Smooth muscle cell (in vitro differentiated cells): ENCODE results near the gene SLC1A1. TPM values are rescaled to one million over a fixed set of nuclear protein-coding genes. Genes with fewer than 3 reads are reported as not detected.

Experiments used
- DNase-seq: peaks from one replicate; lab custom pipeline; 2025; ENCODE audit not compliant: unreplicated experiment; lab: John Stamatoyannopoulos, UW
- H2AFZ ChIP-seq: fragments of 200-600 bp; sonication (generic); 2 replicates; pipeline ENCODE4 v1.6.0; 2016; ENCODE audit warnings: antibody characterized with exemption, low read depth, mild to moderate bottlenecking
- H3F3A ChIP-seq: fragments of 200-600 bp; sonication (generic); 2 replicates; pipeline ENCODE4 v1.6.0; 2017; ENCODE audit warnings: antibody characterized with exemption, low read depth
- H3K27ac ChIP-seq: fragments of 200-600 bp; sonication (generic); 2 replicates; pipeline ENCODE4 v1.5.1; 2016; ENCODE audit warnings: low read depth, mild to moderate bottlenecking
- H3K27me3 ChIP-seq: fragments of 200-600 bp; sonication (generic); 2 replicates; pipeline ENCODE4 v1.6.1; 2016; ENCODE audit warnings: low read depth, mild to moderate bottlenecking
- H3K36me3 ChIP-seq: fragments of 200-600 bp; sonication (generic); 2 replicates; pipeline ENCODE4 v1.5.1; 2016; ENCODE audit warnings: low read depth
- H3K4me1 ChIP-seq: fragments of 200-600 bp; sonication (generic); 2 replicates; pipeline ENCODE4 v1.5.1; 2016; ENCODE audit warnings: low read depth
- H3K4me2 ChIP-seq: fragments of 200-600 bp; sonication (generic); 2 replicates; pipeline ENCODE4 v1.6.0; 2016; ENCODE audit warnings: mild to moderate bottlenecking
- H3K4me3 ChIP-seq: fragments of 200-600 bp; sonication (generic); 2 replicates; pipeline ENCODE4 v1.5.1; 2016; ENCODE audit warnings: mild to moderate bottlenecking
- H3K79me2 ChIP-seq: fragments of 200-600 bp; sonication (generic); 2 replicates; pipeline ENCODE4 v1.6.0; 2016; ENCODE audit warnings: low read depth, mild to moderate bottlenecking
- H3K9ac ChIP-seq: fragments of 200-600 bp; sonication (generic); 2 replicates; pipeline ENCODE4 v1.6.0; 2016; ENCODE audit warnings: low read depth
- H3K9me3 ChIP-seq: fragments of 200-600 bp; sonication (generic); replicated peaks from 2 replicates; pipeline ENCODE4 v1.5.1; 2016; ENCODE audit warnings: low read depth
- H4K20me1 ChIP-seq: fragments of 200-600 bp; sonication (generic); 2 replicates; pipeline ENCODE4 v1.6.0; 2016; ENCODE audit warnings: low read depth
- CTCF ChIP-seq: fragments of 200-600 bp; sonication (generic); IDR thresholded peaks from 2 replicates; pipeline ENCODE4 v1.5.1; 2017; ENCODE audit warnings: borderline replicate concordance, mild to moderate bottlenecking, antibody characterized with exemption; ENCODE audit not compliant: insufficient read depth, poor library complexity, severe bottlenecking
- WGBS: methylation state at CpG from one replicate; pipeline ENCODE4 v1.1.7; 2016; ENCODE audit warnings: low lambda C conversion rate; 5-methylcytosine and 5-hydroxymethylcytosine counted together
- polyA plus RNA-seq: library from polyadenylated mRNA; unstranded; fragments of >200 nt; fragmentation: Nextera tagmentation; extraction: Ambion mirVana; gene quantifications from 2 replicates; pipeline ENCODE4 v1.2.1, GENCODE V29; 2016
- total RNA-seq: library from RNA; depleted of rRNA; stranded (reverse); fragments of >200 nt; gene quantifications from 2 replicates; pipeline ENCODE4 v1.2.3, GENCODE V29; 2014

SLC1A1 gene
- total and polyA plus RNA-seq, 2 experiments from 2014 or later, result 11.3 to 15.6 TPM

GRCh38 chr9:4559261-4560182 is 69.3 kb downstream of the SLC1A1 start:
- Histone ChIP-seq H2AFZ (no peak overlapping the region), H3K36me3 (no peaks in the 10 kb centered on the region), H3K9me3 (no peaks in the 10 kb centered on the region), H3K4me3 (no peak overlapping the region), H3K27me3 (no peaks in the 10 kb centered on the region), H3K9ac (no peak overlapping the region), H3K27ac (no peak overlapping the region), H3K4me1 (no peaks in the 10 kb centered on the region), H4K20me1 (no peaks in the 10 kb centered on the region), H3F3A (no peaks in the 10 kb centered on the region), H3K4me2 (no peak overlapping the region), H3K79me2 (no peaks in the 10 kb centered on the region)
- DNase-seq, result no peak
- TF ChIP-seq CTCF, result no peak
- WGBS, result 91% methylated on average over 8 of the region's 8 CpGs

- Histone ChIP-seq H3K79me2 (no peaks in the 10 kb centered on the region), H3F3A (no peaks in the 10 kb centered on the region), H3K9me3 (no peaks in the 10 kb centered on the region), H3K4me1 (no peaks in the 10 kb centered on the region), H2AFZ (no peak overlapping the region), H3K4me2 (no peak overlapping the region), H4K20me1 (no peaks in the 10 kb centered on the region), H3K9ac (no peak overlapping the region), H3K27me3 (no peaks in the 10 kb centered on the region), H3K36me3 (no peaks in the 10 kb centered on the region), H3K27ac (no peak overlapping the region), H3K4me3 (no peak overlapping the region)
- TF ChIP-seq CTCF, result no peak
- no peak for DNase-seq
- 83% methylated on average over 2 of the region's 2 CpGs for WGBS
These were observed 72.8 kb downstream of the SLC1A1 start for GRCh38 chr9:4563105-4563504.

- no peaks in the 10 kb centered on the region for H3K9me3 ChIP-seq
- no peaks in the 10 kb centered on the region for H3F3A ChIP-seq
- H3K79me2 ChIP-seq, result no peaks in the 10 kb centered on the region
- DNase-seq, result no peak
- H3K27ac ChIP-seq, result no peak overlapping the region
- no peak overlapping the region for H3K4me2 ChIP-seq
- H3K9ac ChIP-seq, result no peak overlapping the region
- no peaks in the 10 kb centered on the region for H3K27me3 ChIP-seq
- H2AFZ ChIP-seq, result no peak overlapping the region
- no peak overlapping the region for H3K4me3 ChIP-seq
- no peaks in the 10 kb centered on the region for H4K20me1 ChIP-seq
- 94% methylated on average over 2 of the region's 2 CpGs for WGBS
- H3K4me1 ChIP-seq, result no peaks in the 10 kb centered on the region
- H3K36me3 ChIP-seq, result no peaks in the 10 kb centered on the region
- TF ChIP-seq CTCF, result no peak
These were observed 76.5 kb downstream of the SLC1A1 start for GRCh38 chr9:4566806-4567205.

GRCh38 chr9:4567601-4568000 is 77.3 kb downstream of the SLC1A1 start:
- Histone ChIP-seq H3K27me3 (no peaks in the 10 kb centered on the region), H3K4me3 (no peak overlapping the region), H3F3A (no peaks in the 10 kb centered on the region), H3K4me1 (no peaks in the 10 kb centered on the region), H3K4me2 (no peak overlapping the region), H3K9ac (no peak overlapping the region), H3K36me3 (no peaks in the 10 kb centered on the region), H3K27ac (no peak overlapping the region), H3K9me3 (no peaks in the 10 kb centered on the region), H4K20me1 (no peaks in the 10 kb centered on the region), H3K79me2 (no peaks in the 10 kb centered on the region), H2AFZ (no peak overlapping the region)
- DNase-seq, result no peak
- TF ChIP-seq CTCF, result no peak
- WGBS, result 97% methylated on average over 8 of the region's 8 CpGs
